Mesendoderm (in vitro differentiated cells): ENCODE data around the gene YWHAG.

Experiments used
- DNase-seq: peaks from one replicate; pipeline ENCODE4 v3.0.0; 2013
- H2AK5ac ChIP-seq: 2 replicates; pipeline ENCODE4 v1.6.1; 2013; ENCODE audit warnings: low read length, inconsistent platforms
- H2BK120ac ChIP-seq: 2 replicates; pipeline ENCODE4 v1.6.1; 2013; ENCODE audit warnings: low read depth, mild to moderate bottlenecking, low read length, moderate library complexity, mixed read lengths
- H2BK15ac ChIP-seq: replicated peaks from 2 replicates; pipeline ENCODE4 v1.6.1; 2013; ENCODE audit warnings: low read depth, mild to moderate bottlenecking, moderate library complexity
- H2BK5ac ChIP-seq: 2 replicates; pipeline ENCODE4 v1.6.1; 2013; ENCODE audit warnings: low read length, inconsistent platforms
- H3K18ac ChIP-seq: 2 replicates; pipeline ENCODE4 v1.6.1; 2013; ENCODE audit warnings: mild to moderate bottlenecking, low read length, mixed read lengths
- H3K23ac ChIP-seq: one replicate; pipeline ENCODE4 v1.6.1; 2013; ENCODE audit warnings: low read length
- H3K27ac ChIP-seq: 2 replicates; pipeline ENCODE4 v1.5.1; 2013; ENCODE audit warnings: low read depth, mild to moderate bottlenecking, inconsistent platforms, low read length, moderate library complexity
- H3K27me3 ChIP-seq: 2 replicates; pipeline ENCODE4 v1.6.1; 2013; ENCODE audit warnings: low read length, control low read depth, mild to moderate bottlenecking, inconsistent platforms; ENCODE audit not compliant: insufficient read depth, poor library complexity
- H3K36me3 ChIP-seq: 2 replicates; pipeline ENCODE4 v1.6.1; 2013; ENCODE audit warnings: low read length, inconsistent platforms; ENCODE audit not compliant: control insufficient read depth, insufficient read depth
- H3K4ac ChIP-seq: one replicate; pipeline ENCODE4 v1.6.1; 2013; ENCODE audit warnings: low read depth, mild to moderate bottlenecking, low read length, moderate library complexity
- H3K4me1 ChIP-seq: 2 replicates; pipeline ENCODE4 v1.6.1; 2013; ENCODE audit warnings: low read depth, low read length, inconsistent platforms; ENCODE audit not compliant: control insufficient read depth
- H3K4me2 ChIP-seq: 2 replicates; pipeline ENCODE4 v1.6.1; 2013; ENCODE audit warnings: low read length
- H3K4me3 ChIP-seq: 2 replicates; pipeline ENCODE4 v1.5.1; 2013; ENCODE audit warnings: mild to moderate bottlenecking, low read length
- H3K56ac ChIP-seq: one replicate; pipeline ENCODE4 v1.6.1; 2013; ENCODE audit warnings: low read length
- H3K79me1 ChIP-seq: 2 replicates; pipeline ENCODE4 v1.6.1; 2013; ENCODE audit warnings: low read length, inconsistent platforms
- H3K79me2 ChIP-seq: 2 replicates; pipeline ENCODE4 v1.6.1; 2013; ENCODE audit warnings: mild to moderate bottlenecking, low read length; ENCODE audit not compliant: control insufficient read depth, insufficient read depth
- H3K9ac ChIP-seq: 2 replicates; pipeline ENCODE4 v1.6.1; 2013; ENCODE audit warnings: low read length, inconsistent platforms
- H4K5ac ChIP-seq: one replicate; pipeline ENCODE4 v1.6.1; 2013; ENCODE audit warnings: low read length
- H4K8ac ChIP-seq: one replicate; pipeline ENCODE4 v1.6.1; 2013; ENCODE audit warnings: low read depth, mild to moderate bottlenecking, control low read depth, low read length, moderate library complexity
- WGBS: extraction: QIAGEN DNeasy Blood & Tissue Kit; methylation state at CpG from one replicate; pipeline ENCODE4 v1.1.7; 2013; ENCODE audit warnings: low lambda C conversion rate, missing lambda C conversion rate; ENCODE audit not compliant: insufficient coverage; ENCODE audit errors: extremely low coverage; 5-methylcytosine and 5-hydroxymethylcytosine counted together

Gene YWHAG

DNA sequence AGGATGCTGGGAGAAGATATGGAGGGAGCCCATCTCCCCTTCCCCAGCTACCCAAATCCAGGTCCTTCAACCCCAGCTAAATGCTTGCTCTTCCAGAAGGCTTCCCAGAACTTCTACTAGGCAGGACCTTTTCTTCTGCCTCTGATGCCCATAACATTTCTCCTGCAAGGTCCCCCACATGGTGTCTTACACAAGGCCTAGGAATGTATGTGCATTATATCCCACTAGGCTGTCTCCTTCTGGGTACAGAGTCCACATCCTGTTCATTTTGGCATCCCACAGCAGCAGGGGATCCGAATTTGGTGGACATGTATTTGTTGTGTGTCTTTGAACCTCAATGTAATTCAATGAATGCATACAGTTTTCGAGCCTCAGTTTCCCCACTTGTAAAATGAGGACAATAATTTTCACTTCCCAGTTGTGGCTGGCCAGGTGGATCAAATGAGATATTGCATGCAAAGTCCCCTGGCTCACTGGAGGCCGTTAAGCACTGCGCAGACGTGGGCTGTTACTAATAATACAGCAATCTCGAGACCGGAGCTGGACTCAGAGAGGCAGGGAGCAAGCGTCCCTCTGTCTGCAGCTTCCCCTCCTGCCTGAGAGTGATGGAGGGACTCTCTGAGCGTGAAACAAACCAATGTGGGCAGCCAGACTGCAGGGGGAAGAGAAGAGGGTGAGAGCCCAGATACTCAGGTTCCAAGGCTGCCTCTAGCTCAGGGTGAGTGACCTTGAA is 18.6 kb upstream of the YWHAG start:
- Histone ChIP-seq H3K4me1 (no peaks in the 10 kb centered on the region), H3K23ac (no peak overlapping the region), H2BK5ac (no peak overlapping the region), H3K27ac (no peak overlapping the region), H2BK120ac (no peak overlapping the region), H3K79me1 (no peaks in the 10 kb centered on the region), H3K9ac (no peak overlapping the region), H3K18ac (no peak overlapping the region), H3K27me3 (no peaks in the 10 kb centered on the region), H4K8ac (no peak overlapping the region), H4K5ac (no peak overlapping the region), H3K56ac (no peak overlapping the region), H2BK15ac (no peak overlapping the region), H3K36me3 (no peaks in the 10 kb centered on the region), H3K4me2 (no peak overlapping the region), H3K4ac (no peak overlapping the region), H2AK5ac (no peak overlapping the region), H3K4me3 (no peak overlapping the region), H3K79me2 (no peaks in the 10 kb centered on the region)
- WGBS = no CpG with 5 or more reads among the region's 9 CpGs
- no peak for DNase-seq

DNA sequence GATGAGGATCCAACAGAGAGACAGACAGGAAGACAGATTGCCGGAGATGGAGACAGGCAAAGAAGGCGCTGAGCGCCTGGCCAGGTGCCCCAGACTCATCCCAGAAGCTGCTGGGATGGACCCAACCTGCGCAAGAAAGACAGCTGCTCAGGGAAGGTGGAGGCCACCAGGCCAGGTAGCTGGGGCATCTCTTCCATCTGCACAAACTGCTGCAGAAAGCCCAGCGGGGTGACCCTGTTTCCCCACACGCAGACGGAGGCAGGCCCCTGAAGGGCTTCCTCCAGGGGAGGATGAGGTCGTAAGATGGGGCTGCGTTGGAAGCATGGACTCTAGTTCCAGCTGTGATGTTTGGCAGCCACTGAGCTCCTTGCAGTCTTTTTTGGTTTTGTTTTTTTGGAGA is 16.5 kb upstream of the YWHAG start:
- Histone ChIP-seq H3K79me2 (no peaks in the 10 kb centered on the region), H2AK5ac (no peak overlapping the region), H4K8ac (no peak overlapping the region), H2BK5ac (no peak overlapping the region), H3K79me1 (no peaks in the 10 kb centered on the region), H3K4me3 (no peak overlapping the region), H3K23ac (no peak overlapping the region), H3K4me1 (no peaks in the 10 kb centered on the region), H3K9ac (no peak overlapping the region), H2BK120ac (no peak overlapping the region), H3K4me2 (no peak overlapping the region), H4K5ac (no peak overlapping the region), H3K56ac (no peak overlapping the region), H3K27me3 (no peaks in the 10 kb centered on the region), H3K18ac (no peak overlapping the region), H2BK15ac (no peak overlapping the region), H3K4ac (no peak overlapping the region), H3K36me3 (no peaks in the 10 kb centered on the region), H3K27ac (peak overlapping the region; percentile 47)
- no CpG with 5 or more reads among the region's 9 CpGs for WGBS
- DNase-seq = no peak

DNA sequence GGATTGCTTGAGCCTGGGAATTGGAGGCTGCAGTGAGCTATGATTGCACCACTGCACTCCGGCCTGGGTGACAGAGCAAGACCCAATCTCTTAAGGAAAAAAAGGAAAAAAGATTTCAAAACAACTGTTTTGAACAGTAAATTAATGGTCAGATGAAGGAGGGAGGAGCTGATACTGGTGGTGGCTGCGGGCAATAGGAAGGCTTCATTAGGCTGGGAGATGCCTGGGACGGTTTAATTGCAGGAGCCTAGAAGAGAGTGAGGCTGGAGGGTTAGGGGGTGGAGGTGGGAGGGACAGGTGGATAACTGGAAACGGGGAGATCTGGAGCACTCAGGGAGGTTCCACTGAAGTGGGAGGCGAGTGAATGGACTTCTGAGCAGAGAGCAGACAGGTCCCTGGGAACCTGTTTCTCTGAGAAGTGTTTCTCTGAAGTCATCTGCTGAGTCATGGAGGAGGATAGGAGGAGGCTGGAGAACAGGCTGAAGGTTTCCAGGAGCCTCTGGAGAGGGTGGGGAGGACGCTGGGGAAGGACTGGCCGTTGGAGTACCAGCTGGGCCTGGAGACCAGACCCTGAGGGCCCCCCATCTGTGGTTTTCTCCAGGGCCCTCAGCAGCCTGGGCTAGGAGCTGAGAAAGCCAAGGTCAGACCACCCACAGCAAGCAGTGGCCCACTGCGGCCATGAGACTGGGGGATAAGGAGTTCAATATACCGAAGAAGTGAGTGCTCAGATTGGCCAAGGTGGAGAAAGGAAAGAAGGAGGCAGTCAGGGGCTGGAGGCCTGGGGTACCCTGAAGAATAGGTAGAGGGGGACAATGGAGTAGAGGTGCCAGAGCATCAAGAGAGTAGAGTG is 14.4 kb upstream of the YWHAG start:
- Histone ChIP-seq H3K4me1 (no peaks in the 10 kb centered on the region), H3K4me2 (no peak overlapping the region), H4K5ac (no peak overlapping the region), H3K79me1 (no peaks in the 10 kb centered on the region), H3K18ac (peak overlapping the region; percentile 25), H3K9ac (no peak overlapping the region), H3K36me3 (no peaks in the 10 kb centered on the region), H2BK120ac (peak overlapping the region; percentile 11), H3K79me2 (no peaks in the 10 kb centered on the region), H3K23ac (no peak overlapping the region), H3K27ac (no peak overlapping the region), H3K4me3 (no peak overlapping the region), H4K8ac (no peak overlapping the region), H2BK15ac (no peak overlapping the region), H3K56ac (peak overlapping the region; percentile 56), H3K4ac (peak overlapping the region; percentile 17), H3K27me3 (no peaks in the 10 kb centered on the region), H2AK5ac (no peak overlapping the region), H2BK5ac (no peak overlapping the region)
- peak; percentile 81 for DNase-seq
- no CpG with 5 or more reads among the region's 9 CpGs for WGBS

DNA sequence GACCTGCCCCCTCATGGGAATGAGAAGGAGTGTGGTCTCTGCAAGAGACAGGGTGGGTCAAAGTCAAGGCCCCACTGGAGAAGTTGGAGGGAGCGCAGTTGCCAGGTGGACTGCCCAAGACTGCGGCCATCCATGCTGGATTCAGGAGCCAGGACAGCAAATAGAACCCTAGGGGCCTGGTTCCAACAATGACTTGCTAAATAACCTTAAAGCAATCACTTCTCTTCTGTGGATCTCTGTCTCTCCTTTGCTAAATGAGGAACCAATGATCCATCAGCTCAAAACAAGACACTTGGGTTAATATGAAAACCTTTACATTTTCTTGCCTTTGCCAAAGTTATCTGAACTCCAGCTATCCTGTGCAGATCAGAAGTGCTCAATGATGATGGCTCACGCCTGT is 12.6 kb upstream of the YWHAG start:
- Histone ChIP-seq H3K56ac (no peak overlapping the region), H3K79me1 (no peaks in the 10 kb centered on the region), H4K5ac (no peak overlapping the region), H3K79me2 (no peaks in the 10 kb centered on the region), H3K18ac (no peak overlapping the region), H4K8ac (no peak overlapping the region), H2BK120ac (no peak overlapping the region), H3K27ac (no peak overlapping the region), H3K4me2 (no peak overlapping the region), H2BK15ac (no peak overlapping the region), H3K23ac (no peak overlapping the region), H3K4me1 (no peaks in the 10 kb centered on the region), H3K27me3 (no peaks in the 10 kb centered on the region), H3K9ac (no peak overlapping the region), H3K4me3 (no peak overlapping the region), H3K4ac (no peak overlapping the region), H2AK5ac (no peak overlapping the region), H2BK5ac (no peak overlapping the region), H3K36me3 (no peaks in the 10 kb centered on the region)
- no CpG with 5 or more reads among the region's 3 CpGs for WGBS
- no peak for DNase-seq

DNA sequence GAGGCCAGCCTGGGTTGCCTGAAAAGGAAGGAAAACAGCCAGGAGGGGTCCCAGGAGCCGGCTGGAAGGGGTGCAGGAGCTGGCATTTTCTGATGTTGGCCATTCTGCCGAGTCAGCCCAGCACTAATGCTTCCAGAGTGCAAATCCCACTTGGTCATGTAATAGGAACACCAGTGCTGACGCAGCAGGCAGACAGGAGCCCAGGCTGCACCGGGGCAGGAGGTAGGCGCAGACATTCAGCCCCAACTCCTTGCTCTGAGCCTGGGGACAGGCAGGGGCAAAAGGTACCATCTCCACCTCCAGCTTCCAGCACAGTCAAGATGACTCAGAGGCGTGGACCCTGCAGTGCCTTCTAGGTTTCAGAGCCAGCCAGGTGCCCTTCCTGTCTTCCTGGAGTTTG is 10.2 kb upstream of the YWHAG start:
- H2AK5ac ChIP-seq = no peak overlapping the region

More for the DNA sequence above, 10.2 kb upstream of the YWHAG start:
- no peak overlapping the region for H4K5ac ChIP-seq
- no peaks in the 10 kb centered on the region for H3K27me3 ChIP-seq
- H3K4me3 ChIP-seq = no peak overlapping the region
- H3K4ac ChIP-seq = no peak overlapping the region
- H2BK15ac ChIP-seq = no peak overlapping the region
- no peak overlapping the region for H3K27ac ChIP-seq
- H2BK5ac ChIP-seq = no peak overlapping the region
- no peak overlapping the region for H3K18ac ChIP-seq
- H3K56ac ChIP-seq = peak overlapping the region; percentile 0
- no CpG with 5 or more reads among the region's 6 CpGs for WGBS
- peaks cover 5% of the 10 kb centered on the region for H3K4me1 ChIP-seq
- H3K23ac ChIP-seq = no peak overlapping the region
- H3K9ac ChIP-seq = no peak overlapping the region
- no peak for DNase-seq
- no peak overlapping the region for H4K8ac ChIP-seq
- H3K36me3 ChIP-seq = no peaks in the 10 kb centered on the region
- no peak overlapping the region for H2BK120ac ChIP-seq
- no peaks in the 10 kb centered on the region for H3K79me2 ChIP-seq
- H3K79me1 ChIP-seq = no peaks in the 10 kb centered on the region
- H3K4me2 ChIP-seq = no peak overlapping the region
